OCI-LY3 (cell line): Measurements from ENCODE around the gene CTSO.

Experiments
- H2AFZ ChIP-seq: fragments of 200-600, 300-600 bp; shearing (Covaris generic); 2 replicates; pipeline ENCODE4 v1.6.0; 2014; ENCODE audit warnings: antibody characterized with exemption, low read depth, low read length
- H3K27ac ChIP-seq: fragments of 200-600, 300-600 bp; sonication (generic); 2 replicates; pipeline ENCODE4 v1.5.1; 2014; ENCODE audit warnings: mild to moderate bottlenecking, low read length, moderate library complexity, mixed read lengths
- H3K27me3 ChIP-seq: fragments of 200-600, 300-600 bp; sonication (generic); 2 replicates; pipeline ENCODE4 v1.6.1; 2014; ENCODE audit warnings: low read depth, low read length, mixed read lengths
- H3K36me3 ChIP-seq: fragments of 200-600, 300-600 bp; sonication (generic); replicated peaks from 2 replicates; pipeline ENCODE3; 2014; ENCODE audit warnings: low read depth, low read length, mixed read lengths
- H3K4me1 ChIP-seq: fragments of 300-600, 200-600 bp; sonication (generic); 2 replicates; pipeline ENCODE4 v1.6.1; 2014; ENCODE audit warnings: low read length, mixed read lengths
- H3K4me2 ChIP-seq: fragments of 200-600, 300-600 bp; sonication (generic); 2 replicates; pipeline ENCODE4 v1.6.1; 2014; ENCODE audit warnings: low read length, mixed read lengths
- H3K4me3 ChIP-seq: fragments of 300-600, 200-600 bp; sonication (generic); 2 replicates; pipeline ENCODE4 v1.5.1; 2014; ENCODE audit warnings: antibody characterized with exemption, mild to moderate bottlenecking, low read length, moderate library complexity
- H3K79me2 ChIP-seq: fragments of 300-600, 200-600 bp; shearing (Covaris generic); 2 replicates; pipeline ENCODE4 v1.6.1; 2014; ENCODE audit warnings: mild to moderate bottlenecking, low read length, mixed read lengths
- H3K9ac ChIP-seq: fragments of 300-600, 200-600 bp; shearing (Covaris generic); 2 replicates; pipeline ENCODE4 v1.6.0; 2014; ENCODE audit warnings: mild to moderate bottlenecking, low read length, moderate library complexity
- H3K9me3 ChIP-seq: fragments of 200-600, 300-600 bp; shearing (Covaris generic); 2 replicates; pipeline ENCODE4 v1.6.1; 2014; ENCODE audit warnings: low read length, mixed read lengths; ENCODE audit not compliant: insufficient read depth
- H4K20me1 ChIP-seq: fragments of 200-600, 300-600 bp; sonication (generic); 2 replicates; pipeline ENCODE4 v1.6.1; 2016; ENCODE audit warnings: low read length, mixed read lengths; ENCODE audit not compliant: insufficient read depth
- CTCF ChIP-seq: fragments of 200-600, 300-600 bp; sonication (generic); IDR thresholded peaks from 2 replicates; pipeline ENCODE4 v1.5.1; 2014; ENCODE audit warnings: antibody characterized with exemption, low read length, low read depth
- EZH2phosphoT487 ChIP-seq: fragments of 200-600 bp; shearing (Covaris generic); IDR thresholded peaks from 2 replicates; pipeline ENCODE4 v1.6.1; 2018; ENCODE audit warnings: antibody characterized with exemption, mixed run types, low read depth

CTSO gene

GRCh38 chr4:155878611-155879010, 75.1 kb downstream of the CTSO start:
- TF ChIP-seq EZH2phosphoT487 (no peak), CTCF (no peak)
- no peaks in the 10 kb centered on the region for H3K79me2 ChIP-seq
- no peaks in the 10 kb centered on the region for H4K20me1 ChIP-seq
- H3K36me3 ChIP-seq, result no peaks in the 10 kb centered on the region
- H3K27me3 ChIP-seq, result no peaks in the 10 kb centered on the region
- no peak overlapping the region for H3K4me3 ChIP-seq
- peaks cover 17% of the 10 kb centered on the region for H3K4me1 ChIP-seq
- H3K9me3 ChIP-seq, result no peaks in the 10 kb centered on the region
- H3K27ac ChIP-seq, result peak overlapping the region; percentile 29
- no peak overlapping the region for H3K9ac ChIP-seq
- peak overlapping the region; percentile 17; the same call in 1 of the 2 replicates for H2AFZ ChIP-seq
- peak overlapping the region; percentile 16 for H3K4me2 ChIP-seq

GRCh38 chr4:155877971-155878370, 75.7 kb downstream of the CTSO start:
- Histone ChIP-seq H3K9me3 (no peaks in the 10 kb centered on the region), H4K20me1 (no peaks in the 10 kb centered on the region), H2AFZ (no peak overlapping the region), H3K36me3 (no peaks in the 10 kb centered on the region), H3K9ac (no peak overlapping the region), H3K4me3 (no peak overlapping the region), H3K27ac (no peak overlapping the region), H3K4me1 (peaks cover 16% of the 10 kb centered on the region), H3K27me3 (no peaks in the 10 kb centered on the region), H3K4me2 (no peak overlapping the region), H3K79me2 (no peaks in the 10 kb centered on the region)
- TF ChIP-seq CTCF, result no peak
- TF ChIP-seq EZH2phosphoT487, result no peak

GRCh38 chr4:155875878-155876277, 77.8 kb downstream of the CTSO start:
- H3K9ac ChIP-seq, result no peak overlapping the region
- no peak overlapping the region for H3K4me2 ChIP-seq
- H3K9me3 ChIP-seq, result no peaks in the 10 kb centered on the region
- no peak overlapping the region for H3K27ac ChIP-seq
- H3K4me1 ChIP-seq, result peaks cover 11% of the 10 kb centered on the region
- H4K20me1 ChIP-seq, result no peaks in the 10 kb centered on the region
- no peak for TF ChIP-seq CTCF
- TF ChIP-seq EZH2phosphoT487, result no peak
- H3K79me2 ChIP-seq, result no peaks in the 10 kb centered on the region
- no peaks in the 10 kb centered on the region for H3K36me3 ChIP-seq
- H3K4me3 ChIP-seq, result no peak overlapping the region
- no peaks in the 10 kb centered on the region for H3K27me3 ChIP-seq
- no peak overlapping the region for H2AFZ ChIP-seq
